MV-4-11 (cell line): ENCODE data around the gene SDC4.

Experiments
- DNase-seq: peaks from one replicate; lab custom pipeline; 2025; lab: John Stamatoyannopoulos, UW

The SDC4 gene

GRCh38 chr20:45318386-45318939 is 29.8 kb downstream of the SDC4 start:
- DNase-seq = no peak

DNA sequence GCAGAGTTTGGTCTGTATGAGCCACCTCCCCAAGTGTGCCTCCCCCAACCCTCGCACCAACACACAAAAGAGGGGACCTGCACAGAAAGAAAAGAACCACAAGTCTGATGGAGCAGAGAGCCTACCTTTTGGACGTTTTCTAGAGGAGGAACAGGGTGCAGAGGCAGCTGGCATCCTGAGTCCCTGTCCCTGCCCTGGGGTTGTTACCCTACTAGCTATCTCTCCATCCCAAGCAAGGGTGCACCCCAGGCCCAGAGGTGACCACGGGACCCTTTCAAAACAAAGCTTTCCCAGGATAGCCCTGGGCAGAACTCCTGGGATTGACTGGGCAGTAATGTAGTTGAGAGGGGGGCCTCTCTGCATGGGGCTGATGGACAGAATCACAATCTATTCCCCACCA is 30.4 kb downstream of the SDC4 start:
- DNase-seq = no peak

GRCh38 chr20:45316150-45317080 is 31.8 kb downstream of the SDC4 start:
- no peak for DNase-seq

GRCh38 chr20:45315672-45316071 is 32.6 kb downstream of the SDC4 start:
- DNase-seq = no peak

DNA sequence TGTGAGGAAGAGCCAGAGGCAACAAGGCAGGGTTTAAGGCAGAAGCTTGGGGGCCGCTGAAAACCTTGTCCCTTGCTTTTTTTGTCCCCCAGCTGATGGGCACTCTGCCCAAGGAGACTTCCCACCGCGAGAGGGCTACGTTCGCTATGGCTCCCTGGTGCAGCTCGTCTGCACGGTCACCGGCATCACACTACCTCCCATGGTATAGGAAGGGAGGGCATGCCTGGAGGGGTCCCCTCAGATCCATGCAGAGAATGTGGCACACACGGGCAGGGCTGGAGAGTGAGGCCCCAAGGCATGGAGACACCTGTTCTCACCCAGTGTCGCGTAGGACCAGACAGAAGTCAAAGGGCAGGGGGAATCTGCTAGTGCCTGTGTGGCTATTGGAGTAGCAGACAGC is 34.3 kb downstream of the SDC4 start:
- DNase-seq = no peak

DNA sequence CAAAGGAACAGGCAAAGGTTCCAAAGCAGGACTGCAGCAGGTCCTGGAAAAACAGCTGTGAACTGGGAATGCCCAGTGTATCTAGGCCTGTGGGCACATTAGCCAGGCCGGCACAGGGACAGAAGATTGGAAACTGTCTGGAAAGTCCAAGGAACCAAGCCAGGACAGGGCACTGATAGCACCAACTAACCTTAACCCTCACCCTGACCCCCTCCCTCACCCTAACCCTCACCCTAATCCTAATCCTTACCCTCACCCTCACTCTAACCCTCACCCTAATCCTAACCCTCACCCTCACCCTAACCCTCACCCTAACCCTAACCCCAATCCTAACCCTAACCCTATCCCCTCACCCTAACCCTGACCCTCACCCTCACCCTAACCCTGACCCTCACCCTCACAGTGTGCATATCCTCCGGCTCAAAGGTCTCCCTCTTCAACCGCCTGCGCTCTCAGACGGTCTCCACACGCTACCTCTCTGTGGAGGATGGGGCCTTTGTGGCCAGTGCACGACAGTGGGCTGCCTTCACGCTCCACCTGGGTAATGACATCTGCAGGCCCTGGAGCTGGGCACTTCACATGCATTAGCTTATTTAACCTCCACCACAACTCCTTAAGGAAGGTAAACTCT is 35.0 kb downstream of the SDC4 start:
- DNase-seq = no peak

DNA sequence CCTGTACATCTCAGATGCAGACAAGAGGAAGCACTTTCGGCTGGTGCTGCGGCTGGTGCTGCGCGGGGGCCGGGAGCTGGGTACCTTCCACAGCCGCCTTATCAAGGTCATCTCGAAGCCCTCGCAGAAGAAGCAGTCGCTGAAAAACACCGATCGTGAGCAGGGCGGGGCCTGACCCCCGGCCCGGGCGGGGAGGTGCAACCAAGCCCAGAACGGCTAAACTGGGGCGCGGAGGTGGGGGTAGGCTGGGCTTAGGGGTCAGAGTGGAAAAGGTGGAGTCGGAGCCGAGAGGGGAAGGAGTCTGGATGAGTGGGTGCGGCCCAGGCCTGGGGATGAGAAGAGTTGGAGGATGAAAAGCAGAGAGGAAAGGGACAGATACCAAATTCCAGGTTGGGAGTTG is 36.0 kb downstream of the SDC4 start:
- no peak for DNase-seq

DNA sequence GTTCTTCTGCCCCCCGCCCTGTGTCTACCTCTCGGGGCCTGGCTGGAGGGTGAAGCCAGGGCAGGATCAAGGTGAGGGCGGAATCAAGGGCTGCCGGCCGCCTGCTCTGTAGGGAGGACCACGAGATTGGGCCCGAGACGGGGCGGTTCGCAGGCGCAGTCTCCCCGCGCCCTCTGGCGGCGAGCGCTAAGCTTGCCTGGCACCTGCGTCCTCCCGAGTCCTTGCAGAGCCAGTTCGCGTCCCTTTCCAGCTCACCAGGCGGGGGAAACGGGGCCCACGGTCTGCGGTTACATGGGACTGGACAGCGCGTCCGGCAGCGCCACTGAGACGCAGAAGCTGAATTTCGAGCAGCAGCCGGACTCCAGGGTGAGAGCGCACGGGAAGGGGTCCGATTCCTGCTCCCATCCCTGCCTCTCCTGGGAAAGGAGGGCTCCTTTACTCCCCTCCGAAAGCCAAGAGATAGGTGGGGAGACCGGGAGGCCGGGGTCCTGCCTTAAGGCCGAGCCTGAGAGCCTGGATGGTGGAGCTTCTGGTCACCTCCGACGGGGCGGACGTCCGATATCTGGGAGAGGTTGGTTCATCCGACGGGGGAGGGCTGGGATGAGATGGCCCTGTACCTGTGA is 36.5 kb downstream of the SDC4 start:
- DNase-seq = peak; percentile 36

DNA sequence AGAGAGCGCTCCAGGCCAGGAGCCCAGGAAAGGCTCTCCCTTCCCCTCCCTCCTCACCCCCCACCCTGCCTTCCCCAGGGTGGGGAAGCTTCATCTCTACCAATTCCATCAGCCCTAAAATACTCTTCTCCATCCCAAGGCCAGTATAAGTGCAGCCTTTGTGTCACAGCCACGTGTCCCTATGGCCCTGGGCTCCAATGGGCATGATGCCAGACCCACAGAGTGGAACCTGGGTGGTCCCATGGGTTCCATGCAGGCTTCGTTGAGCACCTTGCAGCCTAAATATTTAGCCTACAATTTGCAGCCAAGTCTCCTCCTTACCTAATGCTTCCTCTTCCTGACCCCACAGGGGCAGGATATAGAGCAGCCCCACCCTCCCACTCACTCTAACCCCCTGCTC is 39.1 kb downstream of the SDC4 start:
- DNase-seq = no peak

DNA sequence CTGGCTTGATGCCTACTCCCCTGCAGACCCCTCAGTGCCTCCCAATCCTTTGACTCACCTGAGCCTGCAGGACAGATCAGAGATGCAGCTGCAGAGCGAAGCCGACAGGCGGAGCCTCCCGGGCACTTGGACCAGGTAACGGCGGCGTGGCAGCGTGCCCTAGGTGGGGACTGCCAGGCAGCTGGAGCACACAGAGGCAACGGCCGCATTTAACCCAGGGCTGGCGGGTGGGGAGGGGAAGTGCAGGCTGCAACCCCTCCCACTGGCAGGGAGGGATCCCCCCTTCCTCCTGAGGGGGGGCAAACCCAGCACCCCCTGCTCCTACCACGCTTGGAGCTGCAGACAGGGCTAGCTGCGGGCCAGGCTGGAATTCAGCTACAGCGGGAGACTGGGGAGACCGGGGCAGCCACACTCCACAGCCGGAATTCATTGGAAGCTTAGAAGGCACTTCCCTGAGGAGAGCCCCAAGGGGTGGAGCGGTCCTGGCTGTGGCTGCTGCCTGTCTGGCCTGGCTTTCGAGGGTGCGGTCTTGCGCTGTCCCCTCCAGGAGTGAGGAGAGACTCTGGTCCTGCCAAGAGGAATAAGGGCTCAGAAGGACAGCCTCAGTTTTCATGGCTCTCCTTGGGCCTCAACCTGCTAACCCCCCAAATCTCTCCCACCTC is 40.0 kb downstream of the SDC4 start, which contains the start of gene MATN4:
MATN4 (minus strand) TSS at position 183 of the 662 bp plus-strand sequence. CDS start 2,717 bp downstream, outside the sequence.
- DNase-seq = no peak

GRCh38 chr20:45307076-45307640 is 41.1 kb downstream of the SDC4 start:
- DNase-seq = no peak

GRCh38 chr20:45306431-45306982 is 41.7 kb downstream of the SDC4 start, which contains the start of gene RBPJL:
Gene RBPJL, plus strand, starts transcription at chr20:45306840. Its CDS starts 83 bp downstream, at chr20:45306923.
- DNase-seq = no peak

GRCh38 chr20:45305262-45305661 is 43.0 kb downstream of the SDC4 start:
- no peak for DNase-seq

DNA sequence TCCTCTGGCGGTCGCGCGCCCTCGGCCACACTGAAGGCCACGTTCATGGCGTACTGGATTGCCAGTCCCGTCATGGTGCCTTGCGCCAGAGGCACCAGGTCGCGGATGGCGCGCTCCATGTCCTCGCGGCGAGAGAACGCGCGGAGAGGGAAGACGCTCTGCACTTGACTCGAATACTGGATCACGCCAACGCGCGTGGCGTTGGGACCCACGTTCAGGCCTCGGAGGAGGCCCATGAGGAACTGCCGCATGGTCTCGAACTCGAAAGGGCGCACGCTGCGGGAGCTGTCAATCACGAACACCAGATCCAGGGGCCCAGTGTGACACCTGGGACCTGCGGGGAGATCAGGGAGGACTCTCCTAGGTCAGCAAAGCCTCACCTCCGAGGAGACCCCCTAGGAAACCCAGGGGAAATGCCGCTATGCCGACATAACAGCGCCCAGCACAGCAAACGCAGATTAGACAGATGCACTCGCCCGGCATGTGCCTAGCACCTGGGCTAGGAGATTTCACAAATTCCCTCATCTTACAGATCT is 43.7 kb downstream of the SDC4 start:
- DNase-seq = no peak

GRCh38 chr20:45303586-45304463 is 44.4 kb downstream of the SDC4 start:
- peak; percentile 5 for DNase-seq

DNA sequence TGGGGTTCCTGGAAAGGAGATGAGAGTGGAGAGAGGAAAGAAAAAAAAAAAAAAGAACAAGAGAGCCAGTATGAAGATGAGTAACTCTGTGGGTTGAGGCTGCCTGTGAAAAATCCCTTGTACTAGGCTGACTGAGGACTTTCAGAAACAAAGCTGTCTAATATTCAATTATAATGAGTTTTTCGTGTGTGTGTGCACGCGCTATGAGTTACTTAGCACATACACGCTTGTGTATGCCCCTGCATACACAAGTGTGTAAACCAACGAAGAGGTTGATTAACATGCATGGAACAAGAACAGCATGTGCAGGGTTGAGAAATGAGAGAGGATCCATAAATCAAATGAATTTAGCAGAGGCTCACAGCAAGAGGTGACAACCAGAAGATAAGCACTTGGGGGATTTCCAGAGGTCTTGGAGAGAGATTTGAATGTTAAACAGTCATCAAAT is 46.4 kb downstream of the SDC4 start:
- no peak for DNase-seq

DNA sequence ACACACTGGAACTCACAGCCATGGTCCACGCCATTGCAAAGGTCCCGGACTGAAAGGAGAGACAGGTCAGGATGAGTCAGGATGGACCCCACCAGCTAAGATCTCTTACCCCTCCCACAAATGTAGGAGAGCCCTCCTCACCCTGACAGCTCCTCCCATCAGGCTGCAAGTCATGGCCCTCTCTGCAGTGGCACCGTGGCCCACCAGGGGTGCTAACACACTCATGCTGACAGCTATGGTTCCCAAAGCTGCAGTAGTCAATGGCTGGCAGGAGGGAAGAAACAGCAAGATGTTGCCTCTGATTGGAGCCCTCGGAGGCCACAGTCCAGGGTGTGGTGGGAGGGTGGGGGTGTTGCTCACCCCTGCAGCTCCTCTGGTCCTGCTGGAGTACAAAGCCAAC is 47.3 kb downstream of the SDC4 start:
- peak; percentile 24 for DNase-seq

GRCh38 chr20:45299786-45300185 is 48.4 kb downstream of the SDC4 start:
- no peak for DNase-seq

DNA sequence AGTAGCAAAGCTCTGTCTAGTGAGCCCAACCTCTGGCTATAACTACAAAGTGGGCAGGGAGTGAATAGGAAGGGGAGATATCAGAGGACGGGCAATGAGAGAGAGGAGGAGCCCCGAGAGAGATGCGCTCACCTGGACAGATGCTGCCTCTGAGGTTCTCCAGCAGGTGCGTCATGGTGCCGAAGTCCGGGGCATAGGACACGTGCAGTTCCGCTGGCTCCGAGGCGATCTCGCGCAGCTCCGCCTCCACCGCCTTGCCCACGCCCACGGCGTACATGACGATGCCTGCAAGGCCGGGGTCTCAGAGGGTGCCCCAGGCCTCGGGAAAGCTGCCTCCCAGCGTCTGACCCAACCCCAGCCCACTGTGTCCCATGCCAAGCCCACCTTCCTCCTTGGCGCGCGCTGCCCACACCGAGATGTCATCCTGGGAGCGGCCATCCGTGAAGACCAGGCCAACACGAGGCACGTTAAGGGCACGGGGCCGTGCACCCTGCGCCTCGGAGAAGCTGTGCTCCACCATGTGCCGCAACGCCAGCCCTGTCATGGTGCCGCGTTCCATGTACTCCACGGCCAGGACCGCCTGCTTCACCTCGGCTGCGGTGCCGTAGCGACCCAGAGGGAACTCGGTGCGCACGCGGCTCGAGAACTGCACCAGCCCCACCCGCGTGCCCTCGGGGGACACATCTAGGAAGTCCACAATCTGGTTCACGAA is 50.3 kb downstream of the SDC4 start:
- no peak for DNase-seq
